Measurements from ENCODE around the gene MGAT4B. TPM values are rescaled to one million over a fixed set of nuclear protein-coding genes. Genes with fewer than 3 reads are reported as not detected.

MGAT4B gene
- total and polyA plus RNA-seq, 4 donors: 42.0 to 156 (median 83.7) TPM

GRCh38 chr5:179766726-179767455, 39.8 kb downstream of the MGAT4B start:
- Histone ChIP-seq H3K9me3 (ENCODE audit: control insufficient read depth in 4 of 4, low read length in 3 of 4) (no peaks in the 10 kb centered on the region), H3K9ac (ENCODE audit: low read depth in 1 of 2, low read length in 2 of 2) (no peak overlapping the region), H3K36me3 (ENCODE audit: control insufficient read depth in 4 of 4, insufficient read depth in 3 of 4, low read depth in 1 of 4, low read length in 3 of 4) (peaks cover 9 to 30% (median 26%) of the 10 kb centered on the region in 4 donors), H3K4me3 (ENCODE audit: low read depth in 1 of 3, low read length in 3 of 3) (peak overlapping the region in 1 of 3 donors; percentile 34), H3K4me1 (ENCODE audit: control insufficient read depth in 4 of 4, insufficient read depth in 4 of 4, low read length in 3 of 4) (peaks cover 22 to 60% (median 52%) of the 10 kb centered on the region in 4 donors), H3K27ac (ENCODE audit: low read depth in 1 of 2, low read length in 2 of 2) (peak overlapping the region; percentile 61 to 63), H3K27me3 (ENCODE audit: control insufficient read depth in 4 of 4, insufficient read depth in 4 of 4, low read length in 3 of 4) (no peaks in the 10 kb centered on the region)
- TF ChIP-seq FOXA2 (IDR thresholded peaks at IDR 0.05) (no peak), JUND (IDR thresholded peaks at IDR 0.05) (peak in 1 of 2 donors; percentile 15), FOXA1 (IDR thresholded peaks at IDR 0.05) (no peak), REST (IDR thresholded peaks at IDR 0.05) (peak; percentile 45), SP1 (IDR thresholded peaks at IDR 0.05) (peak; percentile 78), HNF4A (conservative IDR thresholded peaks at IDR 0.05) (peak; percentile 15 to 35), GABPA (IDR thresholded peaks at IDR 0.05 in 1 of 2, conservative IDR thresholded peaks at IDR 0.05 in 1 of 2) (no peak), TAF1 (conservative IDR thresholded peaks at IDR 0.05) (no peak), ZBTB33 (IDR thresholded peaks at IDR 0.05) (no peak), RXRA (IDR thresholded peaks at IDR 0.05) (peak; percentile 50 to 53), CTCF (IDR thresholded peaks at IDR 0.05; ENCODE audit: low read depth, low read length, missing input control) (no peak), NR2F2 (IDR thresholded peaks at IDR 0.05) (peak; percentile 17), HNF4G (IDR thresholded peaks at IDR 0.05) (no peak), YY1 (IDR thresholded peaks at IDR 0.05) (peak; percentile 12), RAD21 (IDR thresholded peaks at IDR 0.05) (peak in 1 of 2 donors; percentile 9), MAX (IDR thresholded peaks at IDR 0.05) (peak; percentile 47), EGR1 (IDR thresholded peaks at IDR 0.05; ENCODE audit: low read depth in 2 of 2) (no peak)
- TF ChIP-seq, protein P1, sequence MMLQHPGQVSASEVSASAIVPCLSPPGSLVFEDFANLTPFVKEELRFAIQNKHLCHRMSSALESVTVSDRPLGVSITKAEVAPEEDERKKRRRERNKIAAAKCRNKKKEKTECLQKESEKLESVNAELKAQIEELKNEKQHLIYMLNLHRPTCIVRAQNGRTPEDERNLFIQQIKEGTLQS (IDR thresholded peaks at IDR 0.05): no peak
- WGBS: 30% methylated on average over 12 of the region's 12 CpGs
- DNase-seq (ENCODE audit: low spot score): no peak
